Measurements from ENCODE around the gene GRIA4.
A peak's percentile ranks its signal among the peaks of the same experiment; 100 is the strongest.

The GRIA4 gene

GRCh38 chr11:106021181-106021966 lies 411.5 kb downstream of the GRIA4 start:
- peak in 1 of 2 experiments; percentile 18 for DNase-seq

GRCh38 chr11:106021967-106022794 lies 412.3 kb downstream of the GRIA4 start, which contains the start of gene MSANTD4:
Gene MSANTD4, minus strand, starts transcription at chr11:106022240. Its CDS starts 11,323 bp downstream, at chr11:106010917.
- DNase-seq: peak; percentile 100

- no peak for DNase-seq
Measured at GRCh38 chr11:106022795-106023275, 413.0 kb downstream of the GRIA4 start.

GRCh38 chr11:106030609-106031008 lies 420.7 kb downstream of the GRIA4 start:
- no peak for DNase-seq

GRCh38 chr11:106031202-106031810 lies 421.4 kb downstream of the GRIA4 start:
- DNase-seq: peak in 1 of 2 experiments; percentile 58

All from SW 1271 (cell line).